WTC11 (cell line): ENCODE measurements around the gene LARP1B.

ENCODE experiments used
- CREB1 ChIP-seq: sonication (generic); formaldehyde crosslinking; IDR thresholded peaks from 2 replicates; pipeline ENCODE4 v1.8.0; 2023; ENCODE audit warnings: mild to moderate bottlenecking, missing genetic modification reagents
- CTCF ChIP-seq: fragments of 200-600 bp; IDR thresholded peaks from 2 replicates; pipeline ENCODE4 v1.8.0; 2022; ENCODE audit warnings: antibody characterized with exemption

DNA sequence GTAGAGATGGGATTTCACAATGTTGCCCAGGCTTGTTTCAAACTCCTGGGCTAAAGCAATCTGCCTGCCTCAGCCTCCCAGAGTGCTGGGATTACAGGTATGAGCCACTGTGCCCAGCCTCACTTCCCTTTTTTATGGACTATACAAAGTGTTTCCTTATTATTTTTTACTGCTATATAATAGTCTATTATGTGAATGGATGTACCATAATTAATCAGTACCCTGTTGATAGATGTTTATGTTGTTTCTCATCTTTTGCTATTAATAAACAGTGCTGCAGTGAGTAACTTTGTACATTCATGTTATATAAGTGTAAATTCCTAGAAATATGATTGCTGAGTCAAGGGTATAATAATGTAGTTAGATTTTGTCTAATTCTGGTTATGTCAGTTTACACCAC is 35.8 kb upstream of the LARP1B start:
- no peak for TF ChIP-seq CREB1 (CRISPR knock-in tag)
- no peak for TF ChIP-seq CTCF
